Uterus (tissue), 4 donors: Measurements from ENCODE around the gene MAGI3. TPM values are rescaled to one million over a fixed set of nuclear protein-coding genes. Genes with fewer than 3 reads are reported as not detected.

Experiments
- DNase-seq, 2 donors: peaks; one replicate each; pipeline ENCODE4 v3.0.0-alpha.2; 2019 to 2020
- H3K27ac ChIP-seq, 2 donors: fragments of 200-600 bp; sonication (generic); 1 replicate in 1 of 2; 2 replicates in 1 of 2; pipeline ENCODE4 v1.5.1; 2016 to 2018
- H3K27me3 ChIP-seq, 2 donors: fragments of 200-600 bp; sonication (generic); one replicate each; pipeline ENCODE4 v1.5.1; 2018 to 2019; ENCODE audit warnings: control low read depth in 1 of 2
- H3K36me3 ChIP-seq, 2 donors: fragments of 200-600 bp; sonication (generic); one replicate each; pipeline ENCODE4 v1.5.1; 2019; ENCODE audit warnings: control low read depth in 1 of 2
- H3K4me1 ChIP-seq, 2 donors: fragments of 200-600 bp; sonication (generic); one replicate each; pipeline ENCODE4 v1.5.1; 2018 to 2019; ENCODE audit warnings: control low read depth in 1 of 2
- H3K4me3 ChIP-seq, 2 donors: fragments of 200-600 bp; sonication (generic); 1 replicate in 1 of 2; 2 replicates in 1 of 2; pipeline ENCODE4 v1.5.1; 2018 to 2019; ENCODE audit warnings: mild to moderate bottlenecking in 1 of 2
- H3K9me3 ChIP-seq, 2 donors: fragments of 200-600 bp; sonication (generic); one replicate each; pipeline ENCODE4 v1.5.1; 2019; ENCODE audit warnings: control low read depth in 1 of 2
- POLR2A ChIP-seq, 2 donors: fragments of 450-650 bp; IDR thresholded peaks; one replicate each; pipeline ENCODE4 v1.6.1; 2016; ENCODE audit warnings: antibody characterized with exemption in 2 of 2, mild to moderate bottlenecking in 1 of 2, moderate library complexity in 1 of 2
- intact Hi-C: fragments of 100-400 bp; cut with DNase I; formaldehyde crosslinking; loops from one replicate; pipeline ENCODE4 v1.15.1; 2023; ENCODE audit warnings: low total_unique reads
- total RNA-seq, 4 donors: library from RNA; depleted of rRNA in 3 of 4; stranded (reverse); fragments of >200 nt in 3 of 4; gene quantifications; one replicate each; pipeline versions ENCODE4 v1.1.0 to v1.2.4, GENCODE V29; 2014 to 2023
- TF ChIP-seq, protein P1 (sequence below), 4 experiments: fragments of 200-600 bp in 2 of 4; fragments of 450-650 bp in 2 of 4; sonication (generic) in 2 of 4; IDR thresholded peaks; one replicate each; pipeline ENCODE4 v1.5.1; 2016 to 2019; ENCODE audit warnings: antibody characterized with exemption in 4 of 4, mild to moderate bottlenecking in 2 of 4, moderate library complexity in 1 of 4
- donor health status: DM: yes; HTN: yes; CAD: no.

Gene MAGI3
- total RNA-seq, 4 donors from 2014 or later = 12.4 to 37.5 (median 26.4) TPM

DNA sequence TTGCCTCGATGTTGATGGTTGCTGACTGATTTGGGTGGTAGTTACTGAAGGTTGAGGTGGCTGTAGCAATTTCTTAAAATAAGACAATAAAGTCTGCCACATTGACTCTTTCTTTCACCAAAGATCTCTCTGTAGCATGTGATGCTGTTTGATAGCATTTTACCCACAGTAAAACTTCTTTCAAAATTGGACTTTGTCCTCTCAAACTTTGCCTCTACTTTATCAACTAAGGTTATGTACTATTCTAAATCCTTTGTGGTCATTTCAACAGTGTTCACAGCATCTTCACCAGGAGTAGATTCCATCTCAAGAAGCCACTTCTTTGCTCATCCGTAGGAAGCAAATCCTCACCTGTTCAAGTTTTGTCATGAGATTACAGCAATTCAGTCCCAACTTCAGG is 275.8 kb downstream of the MAGI3 start:
- Histone ChIP-seq H3K4me1 (no peaks in the 10 kb centered on the region), H3K4me3 (no peak overlapping the region), H3K27me3 (no peaks in the 10 kb centered on the region), H3K36me3 (no peaks in the 10 kb centered on the region), H3K9me3 (no peaks in the 10 kb centered on the region), H3K27ac (no peak overlapping the region)
- TF ChIP-seq, protein P1, sequence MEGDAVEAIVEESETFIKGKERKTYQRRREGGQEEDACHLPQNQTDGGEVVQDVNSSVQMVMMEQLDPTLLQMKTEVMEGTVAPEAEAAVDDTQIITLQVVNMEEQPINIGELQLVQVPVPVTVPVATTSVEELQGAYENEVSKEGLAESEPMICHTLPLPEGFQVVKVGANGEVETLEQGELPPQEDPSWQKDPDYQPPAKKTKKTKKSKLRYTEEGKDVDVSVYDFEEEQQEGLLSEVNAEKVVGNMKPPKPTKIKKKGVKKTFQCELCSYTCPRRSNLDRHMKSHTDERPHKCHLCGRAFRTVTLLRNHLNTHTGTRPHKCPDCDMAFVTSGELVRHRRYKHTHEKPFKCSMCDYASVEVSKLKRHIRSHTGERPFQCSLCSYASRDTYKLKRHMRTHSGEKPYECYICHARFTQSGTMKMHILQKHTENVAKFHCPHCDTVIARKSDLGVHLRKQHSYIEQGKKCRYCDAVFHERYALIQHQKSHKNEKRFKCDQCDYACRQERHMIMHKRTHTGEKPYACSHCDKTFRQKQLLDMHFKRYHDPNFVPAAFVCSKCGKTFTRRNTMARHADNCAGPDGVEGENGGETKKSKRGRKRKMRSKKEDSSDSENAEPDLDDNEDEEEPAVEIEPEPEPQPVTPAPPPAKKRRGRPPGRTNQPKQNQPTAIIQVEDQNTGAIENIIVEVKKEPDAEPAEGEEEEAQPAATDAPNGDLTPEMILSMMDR (IDR thresholded peaks at IDR 0.05) = no peak
- no peak for TF ChIP-seq POLR2A (IDR thresholded peaks at IDR 0.05)
- intact Hi-C loops = no loop called here
- DNase-seq = no peak

DNA sequence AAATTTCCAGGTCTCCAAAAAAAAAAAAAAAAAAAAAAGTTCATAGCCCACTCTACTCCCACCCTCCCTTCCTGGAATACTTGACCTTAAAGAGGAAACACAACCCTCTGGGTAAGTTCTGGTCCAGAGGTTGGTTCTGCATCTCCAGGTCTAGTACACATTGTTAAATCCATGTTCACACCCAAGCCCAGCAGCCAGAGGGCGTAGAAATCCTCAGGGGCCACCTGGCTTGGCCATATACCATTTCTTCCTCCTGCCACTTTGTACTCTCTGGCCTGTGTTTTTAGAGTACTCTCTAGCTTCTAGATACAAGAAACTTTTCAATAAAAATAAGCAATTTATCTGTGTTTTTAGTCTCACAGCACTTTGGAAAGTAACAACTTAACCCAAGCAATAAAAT is 279.7 kb downstream of the MAGI3 start:
- Histone ChIP-seq H3K9me3 (no peaks in the 10 kb centered on the region), H3K36me3 (no peaks in the 10 kb centered on the region), H3K27me3 (no peaks in the 10 kb centered on the region), H3K4me1 (no peaks in the 10 kb centered on the region), H3K27ac (no peak overlapping the region), H3K4me3 (no peak overlapping the region)
- intact Hi-C loops = loop anchor here (10.0 kb wide), 1 partner anchor 525 kb away; no protein-coding TSS in a partner anchor
- DNase-seq = no peak
- TF ChIP-seq POLR2A (IDR thresholded peaks at IDR 0.05) = no peak
- TF ChIP-seq, protein P1 (IDR thresholded peaks at IDR 0.05) = no peak

DNA sequence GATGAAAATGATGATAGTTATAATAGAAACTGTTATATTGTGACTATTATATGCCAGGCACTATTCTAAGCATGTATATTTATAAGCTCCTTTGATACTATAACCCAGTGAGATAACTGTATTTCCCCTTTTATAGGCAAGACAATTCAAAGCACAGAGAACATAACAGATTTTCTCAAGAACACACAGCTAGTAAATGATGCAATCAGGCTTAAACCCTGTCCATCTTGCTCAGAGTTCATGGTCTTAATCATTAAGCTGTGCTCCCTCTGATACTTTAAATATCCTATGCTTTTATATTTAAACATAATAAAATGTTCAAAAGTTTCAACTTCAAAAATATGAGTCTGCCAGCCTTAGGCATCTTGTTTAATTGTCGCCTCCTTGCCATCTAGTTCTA is 280.3 kb downstream of the MAGI3 start:
- intact Hi-C loops = loop anchor here (10.0 kb wide), 1 partner anchor 526 kb away; no protein-coding TSS in a partner anchor
- DNase-seq = no peak
- Histone ChIP-seq H3K4me3 (no peak overlapping the region), H3K4me1 (no peaks in the 10 kb centered on the region), H3K27ac (no peak overlapping the region), H3K9me3 (no peaks in the 10 kb centered on the region), H3K27me3 (no peaks in the 10 kb centered on the region), H3K36me3 (no peaks in the 10 kb centered on the region)
- TF ChIP-seq POLR2A (IDR thresholded peaks at IDR 0.05) = no peak
- TF ChIP-seq, protein P1 (IDR thresholded peaks at IDR 0.05) = no peak

DNA sequence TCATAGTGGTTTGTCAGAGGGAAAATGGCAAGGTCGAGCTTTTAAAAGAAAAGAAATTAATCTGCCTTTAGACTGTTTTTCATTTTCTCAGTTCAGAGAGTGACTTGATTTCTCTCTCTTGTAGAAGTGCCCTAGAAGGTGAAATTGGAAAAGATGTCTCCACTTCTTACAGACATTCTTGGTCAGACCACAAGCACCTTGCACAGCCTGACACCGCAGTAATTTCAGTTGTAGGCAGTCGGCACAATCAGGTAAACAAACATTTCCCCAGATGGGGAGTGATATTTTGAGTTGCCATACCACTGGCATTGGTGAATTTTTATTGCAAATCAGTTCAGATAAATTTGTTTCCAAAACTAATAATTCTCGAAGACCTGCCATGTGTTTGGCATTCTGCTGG is 282.2 kb downstream of the MAGI3 start:
- no peak for DNase-seq
- intact Hi-C loops = loop anchor here (10.0 kb wide), 1 partner anchor 528 kb away; no protein-coding TSS in a partner anchor
- Histone ChIP-seq H3K27me3 (no peaks in the 10 kb centered on the region), H3K9me3 (no peaks in the 10 kb centered on the region), H3K36me3 (no peaks in the 10 kb centered on the region), H3K27ac (no peak overlapping the region), H3K4me3 (no peak overlapping the region), H3K4me1 (no peaks in the 10 kb centered on the region)
- no peak for TF ChIP-seq POLR2A (IDR thresholded peaks at IDR 0.05)
- TF ChIP-seq, protein P1 (IDR thresholded peaks at IDR 0.05) = no peak

DNA sequence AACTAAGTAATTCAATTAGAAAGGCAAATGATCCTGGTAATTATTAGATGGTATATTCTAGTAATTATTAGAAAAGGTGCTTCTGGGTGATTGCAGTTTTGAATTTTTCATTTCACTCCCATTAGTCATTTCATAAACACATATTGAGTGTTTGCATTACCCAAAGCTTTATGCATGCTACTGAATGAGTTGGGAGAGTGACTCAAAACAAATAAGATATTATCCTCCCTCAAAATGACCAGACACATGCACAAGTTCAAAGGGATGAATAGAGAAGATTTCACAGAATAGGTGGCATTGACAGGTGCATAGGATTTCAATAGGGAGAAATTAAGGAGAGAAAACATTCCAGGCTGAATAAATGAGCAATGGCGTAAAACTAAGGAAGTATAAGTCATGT is 284.3 kb downstream of the MAGI3 start:
- DNase-seq = no peak
- TF ChIP-seq, protein P1 (IDR thresholded peaks at IDR 0.05) = no peak
- TF ChIP-seq POLR2A (IDR thresholded peaks at IDR 0.05) = no peak
- H3K4me3 ChIP-seq = no peak overlapping the region
- no peaks in the 10 kb centered on the region for H3K36me3 ChIP-seq
- intact Hi-C loops = loop anchor here (10.0 kb wide), 1 partner anchor 530 kb away; no protein-coding TSS in a partner anchor
- H3K9me3 ChIP-seq = no peaks in the 10 kb centered on the region
- no peaks in the 10 kb centered on the region for H3K27me3 ChIP-seq
- no peak overlapping the region for H3K27ac ChIP-seq
- H3K4me1 ChIP-seq = no peaks in the 10 kb centered on the region
